GM21717 (cell line): ENCODE results near the gene PPM1H.

Source experiments
- ATAC-seq: cut with Tn5 transposase; IDR thresholded peaks from one replicate; pipeline ENCODE4 v1.9.1; 2021; ENCODE audit warnings: mild to moderate bottlenecking, moderate library complexity; ENCODE audit not compliant: unreplicated experiment

PPM1H gene

GRCh38 chr12:62876938-62877548, 57.9 kb downstream of the PPM1H start:
- no peak for ATAC-seq

GRCh38 chr12:62873826-62874448, 61.0 kb downstream of the PPM1H start:
- ATAC-seq = no peak

- no peak for ATAC-seq
Measured at GRCh38 chr12:62873116-62873825, 61.7 kb downstream of the PPM1H start.

- no peak for ATAC-seq
Measured at GRCh38 chr12:62868820-62869219, 66.1 kb downstream of the PPM1H start.

- ATAC-seq = no peak
Measured at GRCh38 chr12:62866451-62867082, 68.4 kb downstream of the PPM1H start.

- no peak for ATAC-seq
Measured at GRCh38 chr12:62865937-62866336, 69.0 kb downstream of the PPM1H start.

- ATAC-seq = no peak
Measured at GRCh38 chr12:62865065-62865464, 69.9 kb downstream of the PPM1H start.

GRCh38 chr12:62862259-62862881, 72.6 kb downstream of the PPM1H start:
- ATAC-seq = no peak

GRCh38 chr12:62861586-62861985, 73.4 kb downstream of the PPM1H start:
- no peak for ATAC-seq

- ATAC-seq = no peak
Measured at GRCh38 chr12:62860501-62861411, 74.2 kb downstream of the PPM1H start.

- ATAC-seq = no peak
Measured at GRCh38 chr12:62860020-62860419, 74.9 kb downstream of the PPM1H start.

GRCh38 chr12:62859321-62859737, 75.6 kb downstream of the PPM1H start:
- no peak for ATAC-seq

- ATAC-seq = no peak
Measured at GRCh38 chr12:62856454-62856853, 78.5 kb downstream of the PPM1H start.

- no peak for ATAC-seq
Measured at GRCh38 chr12:62854024-62854423, 80.9 kb downstream of the PPM1H start.

- no peak for ATAC-seq
Measured at GRCh38 chr12:62849398-62849797, 85.6 kb downstream of the PPM1H start.

GRCh38 chr12:62848418-62848817, 86.5 kb downstream of the PPM1H start:
- no peak for ATAC-seq

GRCh38 chr12:62847709-62848108, 87.2 kb downstream of the PPM1H start:
- no peak for ATAC-seq

GRCh38 chr12:62846491-62846890, 88.5 kb downstream of the PPM1H start:
- no peak for ATAC-seq

- ATAC-seq = no peak
Measured at GRCh38 chr12:62844915-62845314, 90.0 kb downstream of the PPM1H start.

GRCh38 chr12:62843716-62844115, 91.2 kb downstream of the PPM1H start:
- ATAC-seq = no peak
